Measurements from ENCODE around the gene GAS1. TPM values are rescaled to one million over a fixed set of nuclear protein-coding genes. Genes with fewer than 3 reads are reported as not detected.

The GAS1 gene
- under 1 TPM; 0.26 to 0.31 TPM for total RNA-seq

DNA sequence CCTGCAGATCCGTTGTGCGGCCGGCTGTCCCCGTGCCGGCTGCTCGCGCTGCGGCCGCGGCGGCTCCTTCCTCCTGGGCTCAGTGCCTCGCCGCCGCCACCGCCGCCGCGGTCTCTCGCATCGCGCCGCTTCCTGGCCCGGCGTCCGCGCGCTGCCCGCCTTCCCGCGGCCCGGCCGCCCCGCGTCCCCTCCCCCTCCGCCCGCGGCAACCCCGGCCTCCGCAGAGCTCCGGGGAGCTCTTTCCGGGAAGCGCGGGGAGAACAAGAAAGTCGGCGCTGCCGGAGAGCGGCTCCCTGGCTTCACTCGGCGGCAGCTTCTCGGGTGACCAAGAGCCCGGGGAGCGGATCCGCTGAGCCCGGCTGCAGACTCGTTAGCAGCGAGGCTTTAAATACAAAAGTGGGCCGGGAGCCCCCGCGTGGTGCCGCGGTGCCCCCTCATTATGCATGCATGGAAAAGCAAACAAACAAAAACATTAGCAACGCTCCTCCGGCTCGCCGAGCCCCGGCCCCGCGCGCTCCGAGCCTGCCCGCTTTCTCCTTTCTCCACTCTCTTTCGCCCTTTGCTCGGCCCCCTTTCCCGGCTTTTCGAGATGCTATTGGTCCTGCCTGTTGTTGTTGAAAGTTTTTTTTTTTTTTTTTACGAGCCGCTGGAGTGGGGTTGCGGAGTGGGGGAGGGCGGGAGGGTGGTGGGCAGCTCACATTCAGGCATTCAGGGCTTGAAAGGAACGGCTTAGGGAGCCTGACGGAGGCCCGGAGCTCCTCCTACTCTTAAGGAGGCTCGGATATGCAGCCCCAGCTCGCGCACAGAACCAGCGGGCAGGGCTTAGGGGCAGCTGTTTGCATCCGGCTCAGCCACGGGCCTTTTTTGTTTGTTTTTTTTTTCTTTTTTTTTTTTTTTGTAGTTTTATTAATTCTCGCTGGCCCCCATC lies at the start of gene GAS1:
TSS of gene GAS1 (minus strand) at position 361 of the 928 bp plus-strand sequence. CDS start 727 bp downstream, outside the sequence.
- peak; percentile 78 for DNase-seq
- Mint-ChIP-seq H3K27ac (peak within 1 kb of the TSS; percentile 18), H3K27me3 (peaks cover 22% of the 10 kb centered on the region), H3K4me1 (ENCODE audit: low read depth) (peaks cover 11% of the 10 kb centered on the region), H3K9me3 (peaks cover 6% of the 10 kb centered on the region), H3K4me3 (peak within 1 kb of the TSS; percentile 75), H3K36me3 (peaks cover 2% of the 10 kb centered on the region)
- CTCF ChIA-PET: interaction anchor here (0.8 to 2.0 kb wide), 3 partner anchors 11 to 32 kb away, joined by 3 to 6 read pairs (median 4); no protein-coding TSS in a partner anchor
- POLR2A ChIA-PET: interaction anchor here (0.6 kb wide), 2 partner anchors 19 to 688 kb away, joined by 3 read pairs; partner anchors contain the start of gene C9orf153
- intact Hi-C loops (cut with micrococcal nuclease): loop anchor here (1.0 to 10.0 kb wide), 7 partner anchors 313 to 1205 kb away; partner anchors contain the start of genes AGTPBP1, CDK20, ISCA1 and NAA35

- intact Hi-C loops (cut with micrococcal nuclease): no loop called here
- H3K27ac Mint-ChIP-seq: no peak overlapping the region
- ChIA-PET CTCF (no interaction called here), POLR2A (no interaction called here)
- peaks cover 7% of the 10 kb centered on the region for H3K27me3 Mint-ChIP-seq
- no peak for DNase-seq
- no peaks in the 10 kb centered on the region for H3K4me1 Mint-ChIP-seq (ENCODE audit: low read depth)
- no peaks in the 10 kb centered on the region for H3K36me3 Mint-ChIP-seq
- no peak overlapping the region for H3K4me3 Mint-ChIP-seq
- H3K9me3 Mint-ChIP-seq: no peaks in the 10 kb centered on the region
Measured at GRCh38 chr9:86994231-86994630, 46.9 kb upstream of the GAS1 start.

GRCh38 chr9:86993830-86994229 lies 46.5 kb upstream of the GAS1 start:
- ChIA-PET CTCF (no interaction called here), POLR2A (no interaction called here)
- H3K27me3 Mint-ChIP-seq: peaks cover 11% of the 10 kb centered on the region
- no peaks in the 10 kb centered on the region for H3K36me3 Mint-ChIP-seq
- DNase-seq: no peak
- H3K4me3 Mint-ChIP-seq: no peak overlapping the region
- H3K4me1 Mint-ChIP-seq (ENCODE audit: low read depth): no peaks in the 10 kb centered on the region
- H3K9me3 Mint-ChIP-seq: no peaks in the 10 kb centered on the region
- intact Hi-C loops (cut with micrococcal nuclease): no loop called here
- H3K27ac Mint-ChIP-seq: no peak overlapping the region

- Mint-ChIP-seq H3K27me3 (peaks cover 13% of the 10 kb centered on the region), H3K36me3 (no peaks in the 10 kb centered on the region), H3K27ac (no peak overlapping the region), H3K4me1 (ENCODE audit: low read depth) (no peaks in the 10 kb centered on the region), H3K4me3 (no peak overlapping the region), H3K9me3 (no peaks in the 10 kb centered on the region)
- no peak for DNase-seq
- ChIA-PET POLR2A (no interaction called here), CTCF (no interaction called here)
- intact Hi-C loops (cut with micrococcal nuclease): no loop called here
Measured at GRCh38 chr9:86991077-86991476, 43.8 kb upstream of the GAS1 start.

- ChIA-PET POLR2A (no interaction called here), CTCF (no interaction called here)
- H3K4me1 Mint-ChIP-seq (ENCODE audit: low read depth): no peaks in the 10 kb centered on the region
- H3K9me3 Mint-ChIP-seq: no peaks in the 10 kb centered on the region
- peaks cover 10% of the 10 kb centered on the region for H3K27me3 Mint-ChIP-seq
- no peaks in the 10 kb centered on the region for H3K36me3 Mint-ChIP-seq
- no peak for DNase-seq
- intact Hi-C loops (cut with micrococcal nuclease): no loop called here
- H3K4me3 Mint-ChIP-seq: no peak overlapping the region
- H3K27ac Mint-ChIP-seq: no peak overlapping the region
Measured at GRCh38 chr9:86990290-86990689, 43.0 kb upstream of the GAS1 start.

- no peaks in the 10 kb centered on the region for H3K4me1 Mint-ChIP-seq (ENCODE audit: low read depth)
- no peak overlapping the region for H3K4me3 Mint-ChIP-seq
- intact Hi-C loops (cut with micrococcal nuclease): no loop called here
- no peak overlapping the region for H3K27ac Mint-ChIP-seq
- H3K36me3 Mint-ChIP-seq: no peaks in the 10 kb centered on the region
- ChIA-PET POLR2A (no interaction called here), CTCF (interaction anchor here (1.2 kb wide), 1 partner anchor 554 kb away, joined by 3 read pairs; no protein-coding TSS in a partner anchor)
- H3K9me3 Mint-ChIP-seq: no peaks in the 10 kb centered on the region
- DNase-seq: no peak
- peaks cover 18% of the 10 kb centered on the region for H3K27me3 Mint-ChIP-seq
Measured at GRCh38 chr9:86987900-86988299, 40.6 kb upstream of the GAS1 start.

DNA sequence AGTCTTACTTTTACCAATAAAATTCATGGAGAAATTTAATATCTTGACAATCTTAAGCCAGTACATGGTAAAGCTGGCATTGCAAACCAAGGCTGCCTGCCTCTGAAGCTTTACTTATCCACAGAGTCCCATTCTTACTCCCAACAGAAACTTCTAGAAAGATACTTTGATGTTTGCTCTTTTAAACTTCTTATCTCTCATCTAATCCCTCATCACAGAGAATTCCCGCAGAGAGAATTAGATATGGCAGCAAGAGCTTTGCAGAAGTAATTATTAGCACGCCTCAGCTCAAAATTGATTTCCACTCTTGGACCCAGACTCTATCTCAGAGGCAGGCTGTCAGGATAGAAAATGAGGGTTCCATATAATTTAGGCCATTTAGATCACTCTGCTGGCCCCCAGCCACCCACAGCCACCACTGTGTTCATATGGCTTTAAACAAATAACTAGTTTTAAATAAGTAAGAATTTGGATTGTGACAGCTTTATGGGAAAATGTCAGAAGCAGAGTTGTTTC lies 37.9 kb upstream of the GAS1 start:
- no peaks in the 10 kb centered on the region for H3K9me3 Mint-ChIP-seq
- no peaks in the 10 kb centered on the region for H3K36me3 Mint-ChIP-seq
- DNase-seq: no peak
- no peaks in the 10 kb centered on the region for H3K4me1 Mint-ChIP-seq (ENCODE audit: low read depth)
- ChIA-PET POLR2A (no interaction called here), CTCF (no interaction called here)
- peaks cover 27% of the 10 kb centered on the region for H3K27me3 Mint-ChIP-seq
- H3K27ac Mint-ChIP-seq: no peak overlapping the region
- intact Hi-C loops (cut with micrococcal nuclease): no loop called here
- no peak overlapping the region for H3K4me3 Mint-ChIP-seq

GRCh38 chr9:86983620-86984259 lies 36.4 kb upstream of the GAS1 start:
- H3K27ac Mint-ChIP-seq: no peak overlapping the region
- no peaks in the 10 kb centered on the region for H3K36me3 Mint-ChIP-seq
- intact Hi-C loops (cut with micrococcal nuclease): no loop called here
- no peak overlapping the region for H3K4me3 Mint-ChIP-seq
- peaks cover 24% of the 10 kb centered on the region for H3K27me3 Mint-ChIP-seq
- DNase-seq: no peak
- H3K9me3 Mint-ChIP-seq: no peaks in the 10 kb centered on the region
- H3K4me1 Mint-ChIP-seq (ENCODE audit: low read depth): no peaks in the 10 kb centered on the region
- ChIA-PET CTCF (no interaction called here), POLR2A (no interaction called here)

- H3K27ac Mint-ChIP-seq: no peak overlapping the region
- no peaks in the 10 kb centered on the region for H3K36me3 Mint-ChIP-seq
- intact Hi-C loops (cut with micrococcal nuclease): no loop called here
- POLR2A ChIA-PET: no interaction called here
- no peaks in the 10 kb centered on the region for H3K4me1 Mint-ChIP-seq (ENCODE audit: low read depth)
- no peak overlapping the region for H3K4me3 Mint-ChIP-seq
- H3K9me3 Mint-ChIP-seq: no peaks in the 10 kb centered on the region
- CTCF ChIA-PET: no interaction called here
- no peak for DNase-seq
- peaks cover 27% of the 10 kb centered on the region for H3K27me3 Mint-ChIP-seq
Measured at GRCh38 chr9:86983249-86983619, 35.9 kb upstream of the GAS1 start.

- H3K27ac Mint-ChIP-seq: no peak overlapping the region
- no peak for DNase-seq
- POLR2A ChIA-PET: no interaction called here
- CTCF ChIA-PET: no interaction called here
- H3K27me3 Mint-ChIP-seq: peaks cover 34% of the 10 kb centered on the region
- H3K4me3 Mint-ChIP-seq: no peak overlapping the region
- H3K9me3 Mint-ChIP-seq: no peaks in the 10 kb centered on the region
- intact Hi-C loops (cut with micrococcal nuclease): no loop called here
- H3K36me3 Mint-ChIP-seq: no peaks in the 10 kb centered on the region
- H3K4me1 Mint-ChIP-seq (ENCODE audit: low read depth): no peaks in the 10 kb centered on the region
Measured at GRCh38 chr9:86980802-86981201, 33.5 kb upstream of the GAS1 start.

DNA sequence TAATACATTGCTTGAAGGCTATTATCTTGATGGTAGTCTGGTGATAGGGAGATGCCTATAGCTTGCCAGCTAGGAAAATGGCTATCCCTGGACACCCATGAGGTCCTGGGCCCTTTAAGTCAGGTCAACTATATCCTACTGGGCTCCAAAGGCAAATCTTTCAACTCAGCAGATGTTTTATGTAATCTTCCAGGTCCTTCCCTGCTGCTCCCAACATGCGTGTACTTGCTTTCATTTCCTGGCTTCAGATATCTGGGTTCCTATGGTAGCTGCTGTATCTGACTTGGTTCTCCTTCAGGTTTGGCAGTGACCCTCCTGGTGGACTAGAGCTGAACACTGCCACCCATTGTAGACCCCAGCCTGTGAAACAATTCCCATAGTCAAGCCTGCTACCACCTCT lies 32.4 kb upstream of the GAS1 start:
- no peak for DNase-seq
- no peaks in the 10 kb centered on the region for H3K4me1 Mint-ChIP-seq (ENCODE audit: low read depth)
- no peak overlapping the region for H3K27ac Mint-ChIP-seq
- H3K9me3 Mint-ChIP-seq: no peaks in the 10 kb centered on the region
- ChIA-PET CTCF (interaction anchor here (1.3 kb wide), 1 partner anchor 32 kb away, joined by 3 read pairs; no protein-coding TSS in a partner anchor), POLR2A (no interaction called here)
- no peaks in the 10 kb centered on the region for H3K36me3 Mint-ChIP-seq
- H3K4me3 Mint-ChIP-seq: no peak overlapping the region
- H3K27me3 Mint-ChIP-seq: peaks cover 34% of the 10 kb centered on the region
- intact Hi-C loops (cut with micrococcal nuclease): no loop called here

- intact Hi-C loops (cut with micrococcal nuclease): no loop called here
- no peak for DNase-seq
- H3K9me3 Mint-ChIP-seq: no peaks in the 10 kb centered on the region
Measured at GRCh38 chr9:86978922-86979474, 31.7 kb upstream of the GAS1 start.

More at GRCh38 chr9:86978922-86979474, 31.7 kb upstream of the GAS1 start:
- no peak overlapping the region for H3K27ac Mint-ChIP-seq
- H3K4me3 Mint-ChIP-seq: no peak overlapping the region
- H3K27me3 Mint-ChIP-seq: peaks cover 39% of the 10 kb centered on the region
- POLR2A ChIA-PET: no interaction called here
- no peaks in the 10 kb centered on the region for H3K4me1 Mint-ChIP-seq (ENCODE audit: low read depth)
- CTCF ChIA-PET: interaction anchor here (0.6 to 1.3 kb wide), 3 partner anchors 31 to 265 kb away, joined by 3 to 4 read pairs (median 3); no protein-coding TSS in a partner anchor
- no peaks in the 10 kb centered on the region for H3K36me3 Mint-ChIP-seq
